Retina (tissue), 1 donor: ENCODE data around the gene TCF7L1.
"Not testable (repeated sequence)": the region's sequence is repeated elsewhere in the genome, so short reads cannot be mapped to it uniquely, and the experiment has no call there.

Source experiments
- DNase-seq: peaks from one replicate; pipeline ENCODE4 v3.0.0-alpha.2; 2016

The TCF7L1 gene, protein sequence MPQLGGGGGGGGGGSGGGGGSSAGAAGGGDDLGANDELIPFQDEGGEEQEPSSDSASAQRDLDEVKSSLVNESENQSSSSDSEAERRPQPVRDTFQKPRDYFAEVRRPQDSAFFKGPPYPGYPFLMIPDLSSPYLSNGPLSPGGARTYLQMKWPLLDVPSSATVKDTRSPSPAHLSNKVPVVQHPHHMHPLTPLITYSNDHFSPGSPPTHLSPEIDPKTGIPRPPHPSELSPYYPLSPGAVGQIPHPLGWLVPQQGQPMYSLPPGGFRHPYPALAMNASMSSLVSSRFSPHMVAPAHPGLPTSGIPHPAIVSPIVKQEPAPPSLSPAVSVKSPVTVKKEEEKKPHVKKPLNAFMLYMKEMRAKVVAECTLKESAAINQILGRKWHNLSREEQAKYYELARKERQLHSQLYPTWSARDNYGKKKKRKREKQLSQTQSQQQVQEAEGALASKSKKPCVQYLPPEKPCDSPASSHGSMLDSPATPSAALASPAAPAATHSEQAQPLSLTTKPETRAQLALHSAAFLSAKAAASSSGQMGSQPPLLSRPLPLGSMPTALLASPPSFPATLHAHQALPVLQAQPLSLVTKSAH

DNA sequence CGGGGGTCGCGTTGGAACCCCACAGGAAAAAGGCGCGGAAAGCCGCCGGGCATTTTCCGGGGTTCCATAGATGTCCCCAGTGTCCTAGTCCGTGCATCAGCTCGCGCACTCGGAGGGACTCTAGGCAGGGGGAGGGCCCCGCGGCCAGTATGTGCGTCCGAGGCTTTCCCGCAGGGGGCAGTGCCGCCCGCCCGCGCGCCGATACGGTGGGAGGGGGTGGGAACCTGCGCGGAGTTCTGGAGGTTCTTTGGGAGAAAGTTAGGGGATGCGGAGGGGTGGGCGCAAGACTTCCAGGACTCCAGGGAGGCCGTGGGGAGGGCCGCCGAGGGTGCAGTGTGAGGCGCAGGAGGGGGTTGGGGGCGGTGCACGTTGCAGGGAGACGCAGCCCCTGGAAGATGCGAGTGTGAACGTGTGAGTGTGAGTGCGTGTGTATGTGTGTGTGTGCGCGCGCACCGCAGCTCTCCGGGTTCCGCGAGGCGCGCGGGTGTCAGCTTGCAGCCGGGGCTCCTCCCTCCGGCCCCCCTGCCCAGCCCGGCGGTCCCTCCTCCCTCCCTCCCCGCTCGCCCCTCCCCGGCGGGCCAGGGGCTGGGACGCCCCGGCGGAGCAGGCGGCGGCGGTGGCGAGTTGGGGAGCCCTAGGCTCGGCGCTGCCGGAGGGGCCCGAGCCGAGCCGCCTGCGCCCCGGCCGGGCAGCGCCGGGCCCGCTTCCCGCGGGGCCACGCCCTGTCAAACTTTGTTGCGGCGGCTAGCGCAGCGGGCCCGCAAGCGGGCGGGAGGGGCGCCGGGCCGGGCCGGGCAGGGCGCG is at the start of gene TCF7L1:
Gene TCF7L1 (plus strand): TSS at position 559 of the 804 bp plus-strand sequence. CDS start 293 bp downstream, outside the sequence.
- DNase-seq, result peak; percentile 93

DNA sequence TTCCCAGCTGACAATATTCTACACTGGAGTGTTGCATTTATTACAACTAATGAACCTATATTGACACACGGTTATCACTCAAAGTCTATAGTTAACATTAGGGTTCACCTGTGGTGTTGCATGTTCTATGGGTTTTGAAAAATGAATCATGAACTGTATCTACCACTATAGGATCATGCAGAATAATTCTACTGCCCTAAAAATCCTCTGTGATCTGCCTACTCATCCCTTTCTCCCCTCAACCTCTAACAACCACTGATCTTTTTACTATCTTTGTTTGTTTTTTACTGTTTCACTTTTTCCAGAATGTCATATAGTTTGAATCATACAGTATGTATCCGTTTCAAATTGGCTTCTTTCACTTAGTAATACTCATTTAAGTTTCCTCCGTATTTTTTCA is 47.6 kb upstream of the TCF7L1 start:
- DNase-seq, result no peak

DNA sequence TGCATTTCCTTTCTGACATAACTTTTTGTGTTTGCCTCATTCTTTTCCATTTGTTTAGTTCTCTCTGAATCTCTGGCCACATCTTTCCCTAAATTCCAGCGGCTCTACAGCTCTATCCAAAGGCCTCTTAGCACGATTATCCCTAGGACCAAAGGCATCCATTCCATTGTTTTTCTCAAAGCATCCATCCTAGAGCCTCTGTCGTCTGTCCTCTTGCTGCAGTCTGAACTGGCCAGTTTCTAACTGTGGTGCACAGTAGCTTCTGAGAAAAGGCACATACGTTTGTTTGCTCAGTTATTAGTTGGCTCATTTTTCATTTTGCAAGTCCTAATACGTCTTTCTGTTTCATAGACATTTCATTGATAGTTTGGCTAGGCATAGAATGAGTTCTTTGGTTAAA is 45.7 kb upstream of the TCF7L1 start:
- no peak for DNase-seq

DNA sequence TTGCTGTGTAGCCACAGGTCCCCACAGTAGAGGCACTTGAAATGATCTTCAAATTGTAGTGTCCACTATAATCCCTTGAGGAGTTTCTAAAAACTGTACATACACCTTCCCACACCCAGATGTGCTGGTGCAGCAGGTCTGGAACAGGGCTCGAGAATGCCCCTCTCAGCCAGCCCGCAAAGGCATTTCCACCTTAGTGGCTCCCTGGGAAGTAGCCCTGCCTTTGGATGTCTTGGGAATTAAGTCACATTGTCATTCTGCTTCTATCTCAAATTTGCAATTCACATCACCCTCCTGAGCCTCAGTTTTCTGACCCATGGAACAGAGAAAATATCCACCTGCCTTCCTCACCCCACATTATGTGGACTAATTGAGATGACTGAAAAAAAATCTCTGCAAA is 44.3 kb upstream of the TCF7L1 start:
- no peak for DNase-seq

DNA sequence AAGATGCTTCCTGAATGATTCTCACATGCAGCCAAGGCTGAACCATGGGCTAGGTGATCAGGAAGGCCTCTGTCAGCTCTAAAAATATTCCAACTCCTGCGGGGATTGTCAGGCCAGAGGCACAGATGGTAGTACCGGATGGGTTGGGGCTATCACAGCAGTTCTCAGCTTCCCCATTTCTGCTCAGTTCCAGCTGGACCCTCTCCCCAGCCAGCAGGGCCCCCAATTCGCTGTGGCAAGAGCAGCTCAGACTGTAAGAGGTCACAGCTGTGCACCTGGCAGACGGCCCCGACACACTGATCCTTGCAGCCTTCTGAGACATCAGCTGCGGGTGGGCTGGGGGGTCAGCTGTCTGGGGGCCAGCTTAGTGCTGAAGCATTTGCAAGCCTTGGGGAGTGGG is 43.6 kb upstream of the TCF7L1 start:
- peak; percentile 36 for DNase-seq

DNA sequence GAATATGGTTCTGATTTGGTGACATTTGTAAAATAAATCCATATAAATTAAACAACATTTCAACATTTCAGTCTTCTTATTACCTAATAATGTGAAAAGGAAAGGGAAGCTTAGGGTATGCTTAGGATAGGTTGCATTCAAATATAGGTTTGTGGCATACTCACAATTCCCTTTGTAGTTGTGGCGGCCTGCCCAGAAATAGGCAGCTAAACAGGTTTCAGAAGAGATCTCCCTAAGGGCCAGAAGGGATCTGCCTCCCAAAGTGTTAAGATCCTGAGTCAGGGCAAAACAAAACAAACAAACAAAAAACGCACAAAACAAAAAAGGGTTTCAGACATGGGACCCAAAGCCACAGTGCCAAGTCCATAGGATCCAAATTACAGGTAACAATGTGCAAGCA is 41.4 kb upstream of the TCF7L1 start:
- DNase-seq, result no peak

DNA sequence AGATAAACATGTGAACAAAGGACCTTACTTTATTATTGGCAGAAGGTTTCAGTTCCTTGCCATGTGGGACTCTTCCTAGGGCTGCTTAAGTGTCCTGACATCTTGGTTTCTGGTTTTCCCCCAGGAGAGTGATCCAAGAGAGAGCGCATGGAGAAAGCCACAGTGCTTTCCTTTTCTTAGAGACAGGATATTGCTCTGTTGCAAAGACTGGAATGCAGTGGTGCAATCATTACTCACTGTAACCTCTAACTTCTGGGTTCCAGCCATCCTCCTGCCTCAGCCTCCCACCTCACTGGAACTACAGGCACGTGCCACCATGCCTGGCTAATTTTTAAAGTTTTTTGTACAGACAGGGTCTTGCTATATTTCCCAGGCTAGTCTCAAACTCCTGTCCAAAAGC is 38.1 kb upstream of the TCF7L1 start:
- DNase-seq, result no peak

DNA sequence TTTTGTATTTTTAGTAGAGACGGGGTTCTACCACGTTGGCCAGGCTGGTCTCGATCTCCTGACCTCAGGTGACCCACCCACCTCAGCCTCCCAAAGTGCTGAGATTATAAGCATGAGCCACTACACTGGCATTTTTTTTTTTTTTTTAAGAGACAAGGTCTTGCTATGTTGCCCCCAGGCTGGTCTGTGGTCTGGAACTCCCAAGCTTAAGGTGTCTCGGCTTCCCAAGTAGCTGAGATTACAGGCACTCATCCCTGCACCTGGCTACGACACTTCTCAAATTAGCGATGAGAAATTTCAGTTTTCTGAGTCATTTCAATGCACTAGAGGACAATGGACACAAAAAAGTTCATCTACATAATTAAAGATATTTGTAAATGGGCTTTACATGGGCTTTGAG is 36.6 kb upstream of the TCF7L1 start:
- DNase-seq, result no peak

DNA sequence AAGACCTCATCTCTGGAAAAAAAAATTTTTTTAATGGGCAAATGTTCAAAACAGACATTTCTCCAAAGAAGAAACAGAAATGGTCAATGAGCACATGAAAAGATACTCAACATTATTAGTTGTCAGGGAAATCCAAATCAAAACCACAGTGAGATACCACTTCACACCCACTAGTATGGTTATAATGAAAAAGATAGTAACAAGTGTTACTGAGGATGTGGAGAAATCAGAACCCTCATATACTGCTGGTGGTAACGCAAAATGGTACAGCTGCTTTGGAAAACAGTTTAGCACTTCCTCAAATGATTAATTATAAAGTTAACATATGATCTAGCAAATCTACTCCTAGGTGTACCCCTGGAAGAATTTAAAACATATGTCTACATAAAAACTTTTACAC is 29.0 kb upstream of the TCF7L1 start:
- DNase-seq, result no peak

DNA sequence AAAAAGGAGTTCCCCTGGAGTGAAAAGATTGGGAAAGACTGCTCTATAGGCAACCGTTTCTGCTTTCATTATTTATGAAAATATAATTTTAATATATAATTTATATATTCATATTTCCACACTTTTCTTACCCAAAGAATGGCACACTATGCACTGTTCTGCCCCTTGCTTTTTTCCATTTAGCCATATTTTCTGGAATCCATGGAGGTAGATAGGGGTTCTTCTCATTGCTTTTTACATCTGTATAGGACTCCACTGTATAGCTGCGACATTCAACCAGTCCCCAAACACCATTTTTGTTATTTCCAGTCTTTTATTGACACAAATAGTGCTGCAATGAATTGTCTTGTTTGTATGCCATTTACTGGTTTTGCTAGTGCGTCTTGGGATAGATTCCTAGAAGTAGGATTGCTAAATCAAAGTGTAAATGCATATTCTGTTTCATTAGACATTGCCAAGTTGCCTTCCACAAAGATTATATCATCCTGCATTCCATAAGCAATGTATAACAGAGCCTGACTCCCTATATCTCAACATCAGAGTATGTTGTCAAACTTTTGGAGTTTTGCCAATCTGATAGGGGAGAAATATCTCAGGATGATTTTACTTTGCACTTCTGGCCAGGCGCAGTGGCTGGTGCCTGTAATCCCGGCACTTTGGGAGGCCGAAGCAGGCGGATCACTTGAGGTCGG is 26.6 kb upstream of the TCF7L1 start:
- no peak for DNase-seq

DNA sequence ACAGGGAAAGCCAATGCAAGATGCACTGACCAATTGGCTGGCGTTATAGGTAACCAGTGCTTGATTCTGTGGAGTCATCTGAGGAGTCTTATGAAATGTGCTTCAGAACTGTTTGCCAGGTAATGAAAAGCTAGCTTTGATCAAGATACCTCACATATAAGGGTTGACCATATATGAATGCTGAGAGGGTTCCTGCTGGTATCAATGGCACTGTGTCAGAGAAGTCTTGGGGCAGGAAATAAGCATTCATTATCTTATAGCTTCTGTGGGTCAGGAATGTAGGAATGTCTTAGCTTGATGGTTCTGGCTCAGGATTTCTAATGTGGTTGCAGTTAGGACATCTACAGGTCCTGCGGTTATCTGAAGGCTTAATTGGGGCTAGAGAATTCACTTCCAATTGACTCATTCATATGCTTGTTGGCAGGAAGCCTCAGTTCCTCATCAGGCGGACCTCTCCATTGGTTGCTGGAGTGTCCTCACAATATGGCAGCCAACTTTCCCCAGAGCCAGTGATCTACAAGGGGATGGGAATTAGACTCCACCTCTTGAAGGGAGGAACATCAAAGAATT is 22.1 kb upstream of the TCF7L1 start:
- no peak for DNase-seq

DNA sequence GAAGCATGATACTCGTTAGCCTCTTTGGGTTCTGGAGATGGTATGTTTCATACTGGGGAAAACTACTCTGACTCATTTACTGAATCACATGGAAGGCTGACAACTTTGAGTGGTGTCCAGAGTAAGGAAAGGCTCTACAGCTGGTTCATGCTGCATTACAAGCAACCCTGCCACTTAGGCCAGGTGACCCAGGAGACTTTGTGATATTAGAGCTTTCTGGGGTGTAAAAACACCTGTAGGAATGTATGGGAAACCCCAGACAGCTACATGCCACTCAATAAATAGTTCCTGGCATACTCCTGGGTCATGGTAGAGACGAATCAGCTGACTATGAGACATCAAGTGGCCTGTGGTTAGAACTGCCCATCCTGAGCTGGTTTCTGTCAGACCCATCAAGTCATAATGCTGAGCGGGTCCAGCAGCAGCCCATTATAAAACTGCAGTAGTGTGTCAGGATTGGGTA is 21.3 kb upstream of the TCF7L1 start:
- no peak for DNase-seq

DNA sequence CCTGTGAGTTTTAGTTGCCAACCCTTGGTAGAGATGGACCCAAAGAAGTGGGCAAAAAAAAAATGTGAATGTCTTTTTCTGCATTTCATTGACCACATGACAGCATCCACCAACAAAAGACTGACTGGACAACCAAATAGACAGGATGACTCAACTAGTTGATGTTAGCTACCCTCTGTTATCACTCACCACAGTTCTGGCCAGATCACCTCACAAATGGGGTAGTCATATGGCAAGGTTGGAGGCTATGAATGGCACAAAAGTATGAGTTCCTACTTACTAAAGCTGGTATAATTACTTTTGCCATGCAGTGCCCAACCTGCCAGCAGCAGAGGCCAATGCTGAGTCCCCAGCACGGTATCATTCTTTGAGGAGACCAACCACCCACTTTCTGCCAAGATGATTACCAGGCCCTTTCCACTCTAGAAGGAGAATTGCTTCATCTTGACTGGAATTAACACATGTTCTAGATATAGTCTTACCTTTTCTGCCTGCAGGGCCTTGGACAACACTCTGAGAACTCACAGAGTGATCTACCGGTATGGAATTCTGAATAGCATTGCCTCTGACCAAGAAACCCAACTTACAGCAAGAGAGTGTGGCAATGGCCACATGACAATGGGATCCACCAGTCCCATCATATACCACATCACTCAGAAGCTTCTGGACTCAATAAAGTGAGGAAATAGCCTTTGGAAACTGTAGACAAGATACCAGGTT is 20.1 kb upstream of the TCF7L1 start:
- DNase-seq, result no peak

DNA sequence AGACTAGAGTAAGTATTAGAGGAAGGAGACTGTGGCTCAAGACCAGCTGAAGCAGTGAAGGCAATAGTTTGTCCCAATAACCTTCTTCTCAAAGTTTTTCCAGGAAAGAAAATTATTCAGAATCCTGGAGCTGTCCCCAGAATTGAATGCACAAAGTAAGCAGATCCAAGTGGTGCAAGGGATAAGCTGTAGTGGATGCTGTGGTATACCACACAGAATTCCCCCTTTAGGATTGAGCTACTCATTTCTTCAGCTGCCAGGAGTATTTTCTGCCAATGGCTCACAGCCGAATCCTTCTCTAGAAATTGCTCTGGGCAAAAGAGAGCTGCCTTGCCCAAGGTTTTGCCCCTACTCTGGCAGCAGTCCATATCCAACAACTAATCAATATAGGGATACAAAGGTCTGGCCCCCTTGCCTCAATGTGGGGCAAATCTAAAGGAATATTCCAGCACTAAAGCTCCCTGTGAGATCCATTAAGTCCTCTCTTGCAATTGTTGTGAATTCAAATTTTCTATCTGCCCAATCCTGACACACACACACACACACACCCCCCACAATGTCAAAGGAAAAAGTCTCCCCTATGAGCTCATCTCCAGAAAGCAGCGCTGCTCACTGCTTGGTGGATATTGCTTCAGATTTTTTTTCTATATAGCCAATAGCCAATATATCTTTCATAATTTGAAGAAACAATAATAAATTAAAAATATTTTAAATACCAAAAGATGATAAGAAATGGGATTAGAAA is 18.4 kb upstream of the TCF7L1 start:
- no peak for DNase-seq

DNA sequence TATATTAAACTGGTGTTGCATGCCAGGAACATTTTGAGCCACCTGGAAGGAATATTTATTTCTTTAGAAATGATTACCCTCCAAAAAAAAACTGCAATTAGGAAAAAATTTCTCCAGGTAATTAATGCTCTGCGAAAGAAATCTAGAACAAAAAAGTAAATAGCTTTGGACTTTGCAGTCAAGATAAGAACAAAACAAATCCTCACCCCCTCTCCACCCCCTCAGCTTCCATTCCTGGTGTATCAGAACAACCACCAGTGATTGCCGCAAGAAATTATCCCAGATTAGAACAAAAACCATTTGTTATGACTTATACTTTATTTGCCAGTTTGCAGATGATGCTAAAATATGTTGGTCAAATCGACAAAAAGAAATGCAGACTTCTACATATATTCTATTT is 17.0 kb upstream of the TCF7L1 start:
- DNase-seq, result no peak

DNA sequence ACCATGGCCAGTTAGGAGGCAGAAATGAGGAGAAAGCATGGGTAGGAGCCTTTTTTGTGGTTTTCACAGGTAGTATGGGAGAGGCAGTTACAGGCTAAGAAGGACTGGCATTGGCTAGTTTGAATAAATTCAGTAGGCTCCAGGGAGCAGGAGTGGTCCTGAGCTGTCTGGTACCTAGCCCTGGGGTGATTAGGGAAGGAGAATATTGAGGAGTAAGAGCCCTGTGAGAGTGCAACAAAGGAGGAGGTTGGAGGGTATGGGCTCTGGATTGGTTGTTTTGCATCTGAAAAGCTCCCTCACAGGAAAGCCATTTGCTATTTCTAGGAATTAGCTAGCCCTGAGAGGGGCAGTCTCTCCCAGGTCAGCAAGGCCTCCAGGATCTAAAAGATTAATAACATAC is 13.3 kb upstream of the TCF7L1 start:
- DNase-seq, result no peak

DNA sequence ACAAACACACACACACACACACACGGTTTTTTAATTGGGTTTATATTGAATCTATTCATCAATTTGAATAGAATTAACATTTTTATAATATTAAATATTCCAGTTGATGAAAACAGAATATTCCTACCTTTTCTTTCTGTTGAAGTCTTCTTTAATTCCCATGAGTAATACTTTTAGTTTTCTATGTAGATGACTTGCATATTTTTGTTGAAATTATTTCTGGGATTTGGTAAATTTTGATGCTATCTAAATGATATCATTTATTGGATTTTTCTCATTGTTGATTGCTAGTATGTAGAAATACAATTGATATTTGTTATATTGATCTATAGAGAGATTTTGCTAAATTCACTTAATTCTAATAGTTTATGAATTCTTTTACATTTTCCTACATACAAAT is 12.8 kb upstream of the TCF7L1 start:
- DNase-seq, result no peak

DNA sequence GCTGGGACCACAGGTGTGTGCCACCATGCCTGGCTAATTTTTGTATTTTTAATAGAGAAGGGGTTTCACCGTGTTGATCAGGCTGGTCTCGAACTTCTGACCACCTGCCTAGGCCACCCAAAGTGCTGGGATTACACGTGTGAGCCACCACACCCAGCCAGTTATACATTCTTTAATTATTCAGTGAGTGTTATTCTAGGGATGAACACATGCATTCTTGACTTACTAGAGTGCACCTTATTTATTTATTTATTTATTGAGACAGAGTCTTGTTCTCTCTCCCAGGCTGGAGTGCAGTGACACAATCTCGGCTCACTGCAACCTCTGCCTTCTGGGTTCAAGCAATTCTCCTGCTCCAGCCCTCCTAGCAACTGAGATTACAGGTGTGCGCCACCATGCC is 6.7 kb upstream of the TCF7L1 start:
- not testable (repeated sequence) for DNase-seq

DNA sequence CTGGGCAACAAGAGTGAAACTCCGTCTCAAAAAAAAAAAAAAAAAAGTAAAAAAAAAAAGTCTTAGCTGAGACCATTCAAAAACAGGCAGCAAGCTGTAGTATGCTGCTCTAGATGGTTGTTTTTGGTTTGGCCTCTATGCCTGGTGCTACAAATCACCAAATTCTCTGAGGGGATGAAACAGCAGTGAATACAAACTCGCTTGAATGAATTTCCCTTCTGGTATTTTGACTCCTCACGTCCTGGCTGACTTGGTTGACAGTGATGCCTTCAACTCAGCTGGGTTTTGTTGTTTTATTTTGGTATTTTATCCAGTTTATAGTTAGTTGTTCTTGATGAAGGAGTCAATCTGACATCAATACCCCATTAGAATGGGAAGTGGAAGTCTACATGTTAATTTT is 3.3 kb upstream of the TCF7L1 start:
- no peak for DNase-seq

DNA sequence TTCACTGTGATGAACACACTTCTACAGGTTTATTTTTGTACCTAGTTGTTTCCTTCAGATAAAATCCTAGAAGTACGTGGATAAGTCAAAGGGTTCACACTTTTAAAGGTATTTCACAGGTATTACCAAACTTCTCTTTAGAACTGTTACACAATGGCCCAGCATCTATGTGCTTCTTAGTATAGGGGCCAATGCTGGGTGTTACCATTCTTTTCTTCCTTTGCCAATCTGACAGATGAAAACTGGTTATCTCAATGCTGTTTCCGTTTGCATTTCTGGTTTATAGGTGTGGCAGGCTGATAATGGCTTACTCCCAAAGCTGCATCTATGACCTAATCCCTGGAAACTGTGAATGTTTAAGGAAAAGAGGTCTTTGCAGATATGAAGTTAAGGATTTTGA is 2.8 kb upstream of the TCF7L1 start:
- DNase-seq, result no peak

DNA sequence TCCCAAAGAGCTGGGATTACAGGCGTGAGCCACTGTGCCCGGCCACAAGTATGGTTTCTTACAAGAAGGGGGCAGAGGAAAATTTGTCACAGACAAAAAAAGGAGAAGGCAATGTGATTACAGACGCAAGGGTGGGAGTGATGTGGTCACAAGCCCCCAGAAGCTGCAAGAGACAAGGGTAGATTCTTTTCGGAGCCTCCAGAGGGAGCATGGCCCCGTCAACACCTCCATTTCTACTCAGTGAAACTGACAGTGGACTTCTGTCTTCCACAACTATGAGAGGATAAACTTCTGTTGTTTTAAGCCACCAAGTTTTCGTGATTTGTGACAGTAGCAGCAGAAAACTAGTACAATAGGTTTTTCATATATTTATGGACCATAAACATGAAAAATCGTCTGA is 2.1 kb upstream of the TCF7L1 start:
- peak; percentile 39 for DNase-seq
